H1 (cell line): Measurements from ENCODE around the gene EXOC2. TPM values are rescaled to one million over a fixed set of nuclear protein-coding genes. Genes with fewer than 3 reads are reported as not detected.

Experiments
- GTF2F1 ChIP-seq: IDR thresholded peaks from 2 replicates; pipeline ENCODE4 v1.6.1; 2012; ENCODE audit warnings: low read depth, low read length, improper control_type of control experiment, borderline replicate concordance
- MAX ChIP-seq: IDR thresholded peaks from 2 replicates; pipeline ENCODE4 v1.6.1; 2012; ENCODE audit warnings: inconsistent platforms
- POU5F1 ChIP-seq: IDR thresholded peaks from 2 replicates; pipeline ENCODE4 v1.6.1; 2011; ENCODE audit warnings: low read depth, mild to moderate bottlenecking, low read length, moderate library complexity
- SIRT6 ChIP-seq: IDR thresholded peaks from one replicate; pipeline ENCODE4 v1.7.1; 2012; ENCODE audit warnings: low read length, inconsistent platforms
- SP1 ChIP-seq: IDR thresholded peaks from 2 replicates; pipeline ENCODE4 v1.6.1; 2011; ENCODE audit warnings: low read depth, low read length
- SUZ12 ChIP-seq: fragments of 200-600 bp; sonication (generic); IDR thresholded peaks from 2 replicates; pipeline ENCODE4 v1.6.1; 2012; ENCODE audit warnings: mild to moderate bottlenecking, inconsistent platforms, low read length, moderate library complexity, mixed read lengths
- polyA plus RNA-seq, 7 experiments: library from polyadenylated mRNA; depleted of rRNA in 3 of 7; stranded (reverse) in 5 of 7; unstranded in 2 of 7; fragments of >200 nt in 5 of 7; fragments of 200-250 nt in 2 of 7; gene quantifications; 1 replicate in 5 of 7; 2 replicates in 1 of 7; 4 replicates in 1 of 7; pipeline versions ENCODE4 v1.2.1 to v1.2.3, GENCODE V29; 2011 to 2013; ENCODE audit warnings: missing spikeins in 2 of 7, mixed read lengths in 2 of 7
- total RNA-seq: library from RNA; stranded (reverse); fragmentation: NEBNext Ultra II Directional; extraction: Animal tissue kit (Norgen Biotek cat#: 25700); gene quantifications from 2 replicates; pipeline ENCODE4 v1.2.1, GENCODE V29; 2021

Gene EXOC2
- total and polyA plus RNA-seq, 2 of the 8 experiments (the other 6 are each of a cell fraction or from before 2014, with no cell fraction given), result 25.5 to 44.4 TPM

- no peak for TF ChIP-seq GTF2F1
- no peak for TF ChIP-seq POU5F1
- no peak for TF ChIP-seq MAX
- TF ChIP-seq SUZ12, result no peak
- TF ChIP-seq SP1, result no peak
- TF ChIP-seq SIRT6, result no peak
These were observed 120.2 kb downstream of the EXOC2 start (continued) for GRCh38 chr6:572596-573265.
